Fibroblast of villous mesenchyme (primary cell): ENCODE results near the gene PNLIP. TPM values are rescaled to one million over a fixed set of nuclear protein-coding genes. Genes with fewer than 3 reads are reported as not detected.

Experiments
- DNase-seq: peaks from one replicate; pipeline ENCODE4 v3.0.0-alpha.2; 2010; ENCODE audit warnings: low read depth
- H3K4me3 ChIP-seq: 2 replicates; pipeline ENCODE4 v1.5.1; 2011; ENCODE audit warnings: low read depth, mild to moderate bottlenecking, low read length
- total RNA-seq: library from RNA; depleted of rRNA; stranded (reverse); fragments of >200 nt; gene quantifications from 2 replicates; pipeline ENCODE4 v1.2.3, GENCODE V29; 2012
- TF ChIP-seq, protein P1 (sequence below): IDR thresholded peaks from 2 replicates; pipeline ENCODE4 v1.5.1; 2012; ENCODE audit warnings: low read depth, mild to moderate bottlenecking, low read length; ENCODE audit not compliant: insufficient read depth

PNLIP gene
- total RNA-seq, 1 donor = not detected

DNA sequence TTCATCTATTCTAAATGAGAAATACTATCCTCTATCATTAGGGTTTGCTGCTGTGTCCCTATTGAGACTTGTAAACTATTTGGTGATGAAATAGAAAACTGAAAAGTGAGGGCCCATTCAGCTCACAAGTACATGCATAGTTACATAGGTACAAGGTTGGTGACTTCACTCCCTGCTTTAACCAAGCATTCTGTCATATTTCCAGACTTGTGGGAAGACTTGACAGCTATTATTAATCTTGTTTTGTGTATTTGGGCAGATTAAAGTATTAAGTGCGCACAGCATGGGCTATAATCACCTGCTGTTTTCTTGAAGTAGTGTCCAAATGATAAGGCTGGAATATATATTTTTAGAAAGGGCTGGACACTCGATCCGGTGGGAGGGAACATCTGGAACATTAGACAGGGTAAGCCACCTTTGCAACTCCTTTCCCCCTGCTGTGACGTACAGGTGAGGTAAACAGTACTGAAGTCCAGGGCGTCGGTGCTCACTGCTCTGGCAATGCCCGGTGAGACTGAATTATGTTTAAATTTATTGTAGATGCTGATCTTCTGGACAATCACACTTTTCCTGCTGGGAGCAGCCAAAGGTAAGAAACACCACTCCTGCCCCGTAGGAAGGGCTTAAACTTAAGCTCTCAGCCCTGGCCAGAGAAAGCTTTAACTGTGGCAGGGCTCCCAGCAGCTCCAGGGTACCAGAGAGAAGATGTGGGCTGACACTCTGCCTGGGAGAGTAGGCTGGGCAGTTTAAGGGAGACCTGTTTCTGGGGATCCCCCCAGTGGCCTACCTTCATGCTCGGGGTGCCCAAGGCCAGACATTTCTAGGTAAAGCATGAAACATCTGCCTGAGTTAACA is 45.1 kb downstream of the PNLIP start, which contains the start of gene PNLIPRP1:
PNLIPRP1 (plus strand) TSS at position 370 of the 855 bp plus-strand sequence; CDS start at position 541, 171 bp downstream.
- H3K4me3 ChIP-seq = no peak within 1 kb of the TSS
- DNase-seq = no peak
- TF ChIP-seq, protein P1, sequence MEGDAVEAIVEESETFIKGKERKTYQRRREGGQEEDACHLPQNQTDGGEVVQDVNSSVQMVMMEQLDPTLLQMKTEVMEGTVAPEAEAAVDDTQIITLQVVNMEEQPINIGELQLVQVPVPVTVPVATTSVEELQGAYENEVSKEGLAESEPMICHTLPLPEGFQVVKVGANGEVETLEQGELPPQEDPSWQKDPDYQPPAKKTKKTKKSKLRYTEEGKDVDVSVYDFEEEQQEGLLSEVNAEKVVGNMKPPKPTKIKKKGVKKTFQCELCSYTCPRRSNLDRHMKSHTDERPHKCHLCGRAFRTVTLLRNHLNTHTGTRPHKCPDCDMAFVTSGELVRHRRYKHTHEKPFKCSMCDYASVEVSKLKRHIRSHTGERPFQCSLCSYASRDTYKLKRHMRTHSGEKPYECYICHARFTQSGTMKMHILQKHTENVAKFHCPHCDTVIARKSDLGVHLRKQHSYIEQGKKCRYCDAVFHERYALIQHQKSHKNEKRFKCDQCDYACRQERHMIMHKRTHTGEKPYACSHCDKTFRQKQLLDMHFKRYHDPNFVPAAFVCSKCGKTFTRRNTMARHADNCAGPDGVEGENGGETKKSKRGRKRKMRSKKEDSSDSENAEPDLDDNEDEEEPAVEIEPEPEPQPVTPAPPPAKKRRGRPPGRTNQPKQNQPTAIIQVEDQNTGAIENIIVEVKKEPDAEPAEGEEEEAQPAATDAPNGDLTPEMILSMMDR = no peak

DNA sequence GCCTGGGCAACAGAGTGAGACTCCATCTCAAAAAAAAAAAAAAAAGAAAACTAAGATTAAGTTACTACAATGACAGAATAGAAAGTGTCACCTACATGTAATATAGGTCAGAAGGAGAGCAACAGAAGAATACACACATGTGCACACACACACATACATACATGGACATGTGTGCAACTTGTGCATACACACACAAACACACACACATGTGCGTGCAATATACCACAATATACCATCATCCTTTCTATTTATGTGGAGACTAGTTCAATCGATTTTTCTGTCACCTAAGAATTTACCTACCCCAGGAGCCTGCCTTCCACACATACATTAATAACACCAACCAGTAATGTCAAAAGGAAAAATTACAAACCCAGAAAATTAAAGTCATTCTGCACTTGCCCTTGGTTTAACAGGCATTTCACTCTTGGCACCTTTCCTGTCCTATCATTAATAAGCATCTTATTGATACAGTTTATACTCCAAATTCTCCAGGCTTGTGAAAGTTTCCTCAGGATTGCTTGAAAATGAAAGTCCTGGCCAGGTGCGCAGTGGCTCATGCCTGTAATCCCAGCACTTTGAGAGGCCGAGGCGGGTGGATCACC is 47.5 kb downstream of the PNLIP start:
- no peak for DNase-seq
- H3K4me3 ChIP-seq = no peak overlapping the region
- TF ChIP-seq, protein P1 = no peak

DNA sequence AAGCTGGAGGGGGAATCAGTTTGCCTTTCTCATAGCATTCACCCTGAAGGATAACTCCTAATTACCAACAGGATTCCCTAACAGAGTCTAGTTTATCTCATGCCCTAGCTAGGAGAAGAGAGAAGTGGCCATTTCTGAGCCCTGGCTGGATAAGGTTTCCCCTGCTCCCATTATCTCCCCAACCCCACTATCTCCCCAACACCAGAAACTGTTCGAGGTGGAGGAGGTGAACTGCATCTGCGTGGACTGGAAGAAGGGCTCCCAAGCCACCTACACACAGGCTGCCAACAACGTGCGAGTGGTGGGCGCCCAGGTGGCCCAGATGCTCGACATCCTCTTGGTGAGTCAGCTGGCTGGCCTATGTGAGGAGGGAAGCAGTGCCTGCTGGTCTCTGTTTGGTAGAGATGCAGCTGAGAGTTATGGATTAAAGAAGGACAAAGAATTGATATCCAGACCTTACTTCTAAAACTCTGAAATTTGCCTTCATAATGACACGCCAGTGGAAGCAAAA is 48.8 kb downstream of the PNLIP start:
- H3K4me3 ChIP-seq = no peak overlapping the region
- no peak for DNase-seq
- TF ChIP-seq, protein P1 = no peak

DNA sequence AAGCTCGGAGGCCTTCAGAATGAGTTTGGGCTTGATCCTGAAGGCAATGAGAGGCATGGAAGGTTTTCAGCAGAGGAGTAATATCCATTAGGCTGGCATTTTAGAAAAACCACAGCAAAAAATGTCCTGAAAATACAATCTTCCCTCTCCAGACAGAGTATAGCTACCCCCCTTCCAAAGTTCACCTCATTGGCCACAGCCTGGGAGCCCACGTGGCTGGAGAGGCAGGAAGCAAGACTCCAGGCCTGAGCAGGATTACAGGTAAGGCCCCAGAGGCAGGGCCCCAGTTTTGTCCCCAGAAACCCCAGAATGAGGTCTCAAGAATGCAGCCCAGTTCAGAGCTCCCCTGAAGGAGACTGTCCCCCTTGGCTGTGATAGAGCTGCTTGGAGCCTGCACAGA is 50.3 kb downstream of the PNLIP start:
- TF ChIP-seq, protein P1 = no peak
- DNase-seq = no peak
- no peak overlapping the region for H3K4me3 ChIP-seq

DNA sequence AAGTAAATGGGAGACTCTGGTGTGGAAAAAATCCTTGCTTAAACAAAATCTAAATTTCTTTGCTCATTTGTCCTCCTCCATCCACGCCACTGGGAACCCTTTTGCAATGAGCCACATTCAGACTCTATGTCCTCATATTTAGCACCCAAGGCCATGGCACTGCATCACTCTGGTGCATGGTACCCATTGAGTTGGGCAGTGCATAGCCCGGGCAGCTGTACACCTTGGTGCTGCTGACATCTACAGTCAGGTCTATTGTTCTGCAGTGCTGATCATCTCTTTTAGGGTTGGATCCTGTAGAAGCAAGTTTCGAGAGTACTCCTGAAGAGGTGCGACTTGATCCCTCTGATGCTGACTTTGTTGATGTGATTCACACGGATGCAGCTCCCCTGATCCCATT is 51.8 kb downstream of the PNLIP start:
- DNase-seq = no peak
- TF ChIP-seq, protein P1 = no peak
- H3K4me3 ChIP-seq = no peak overlapping the region

- TF ChIP-seq, protein P1 = no peak
- H3K4me3 ChIP-seq = no peak overlapping the region
- DNase-seq = peak; percentile 2
Observed at GRCh38 chr10:116598329-116598728, 52.6 kb downstream of the PNLIP start.
